ENCODE measurements around the gene GALE. TPM values are rescaled to one million over a fixed set of nuclear protein-coding genes. Genes with fewer than 3 reads are reported as not detected.

Gene GALE
- polyA plus RNA-seq, 3 donors = 17.6 to 21.9 (median 18.0) TPM

DNA sequence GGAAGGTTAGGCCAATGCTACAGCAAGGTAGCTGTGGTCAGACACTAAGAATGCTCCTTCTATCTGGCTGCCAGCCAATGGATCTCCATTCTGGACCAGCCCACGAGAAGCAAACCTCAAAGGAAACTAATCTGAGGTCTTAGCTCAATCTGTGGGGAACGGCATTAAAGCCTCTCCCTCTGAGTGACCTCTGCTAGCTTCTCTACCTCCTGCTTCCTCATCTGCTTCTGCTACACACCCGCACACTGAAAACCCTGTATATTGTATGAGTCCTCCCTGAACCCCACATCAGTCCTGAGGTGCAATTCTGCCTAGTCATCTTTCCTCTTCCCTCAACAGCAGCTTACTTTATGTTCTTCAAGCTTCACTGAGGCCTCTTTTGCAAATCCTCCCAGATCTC is 6.9 kb upstream of the GALE start:
- H3K4me3 Mint-ChIP-seq = peak overlapping the region; percentile 7 to 35
- H3K27me3 ChIP-seq (ENCODE audit: control insufficient read depth in 2 of 2, insufficient read depth in 2 of 2, low read length in 2 of 2) = no peaks in the 10 kb centered on the region
- 4% methylated on average over 3 of the region's 3 CpGs for WGBS (ENCODE audit: insufficient coverage)
- peaks cover 5 to 34% of the 10 kb centered on the region in 2 donors for H3K36me3 ChIP-seq (replicated peaks in 1 of 2; ENCODE audit: control insufficient read depth in 1 of 2, insufficient read depth in 2 of 2, low read length in 2 of 2)
- H3K9me3 Mint-ChIP-seq = no peaks in the 10 kb centered on the region
- peak overlapping the region; percentile 84 to 95 (median 91) for H3K27ac Mint-ChIP-seq
- H3K9ac ChIP-seq (ENCODE audit: insufficient read depth, low read length, poor library complexity, severe bottlenecking) = peak overlapping the region; percentile 24
- no peaks in the 10 kb centered on the region for H4K20me1 ChIP-seq (ENCODE audit: insufficient read depth, low read length)
- H3K27me3 Mint-ChIP-seq (ENCODE audit: low read depth in 3 of 3) = peaks cover 0 to 3% (median 0%) of the 10 kb centered on the region in 3 donors
- peaks cover 66 to 70% of the 10 kb centered on the region in 2 donors for H3K4me1 ChIP-seq (ENCODE audit: control insufficient read depth in 1 of 2, insufficient read depth in 2 of 2, low read length in 2 of 2)
- H3K4me2 ChIP-seq (replicated peaks; ENCODE audit: extremely low read depth, low read length, poor library complexity, severe bottlenecking) = peak overlapping the region; percentile 37
- no peaks in the 10 kb centered on the region for H3K9me3 ChIP-seq (replicated peaks in 1 of 2; ENCODE audit: control insufficient read depth in 1 of 2, insufficient read depth in 1 of 2, low read length in 2 of 2)
- peaks cover 41 to 58% of the 10 kb centered on the region in 2 donors for H3K36me3 Mint-ChIP-seq
- peak; percentile 65 to 79 (median 72) for DNase-seq
- no peaks in the 10 kb centered on the region for H3K79me2 ChIP-seq (ENCODE audit: insufficient read depth, low read length)
- peak overlapping the region; percentile 58 to 77 for H3K27ac ChIP-seq (ENCODE audit: low read depth in 1 of 2, low read length in 2 of 2)
- peak overlapping the region in 1 of 3 experiments; percentile 31 for H3K4me3 ChIP-seq (replicated peaks in 1 of 3; ENCODE audit: low read depth in 2 of 3, low read length in 3 of 3)
- no peak overlapping the region for H2AFZ ChIP-seq (ENCODE audit: insufficient read depth, low read depth, low read length, poor library complexity, severe bottlenecking)
- intact Hi-C loops (cut with micrococcal nuclease) = loop anchor here in 1 of 2 donors (10.0 kb wide), 1 partner anchor 107 kb away; the partner anchor contains the start of gene CNR2
- TF ChIP-seq, protein P1, sequence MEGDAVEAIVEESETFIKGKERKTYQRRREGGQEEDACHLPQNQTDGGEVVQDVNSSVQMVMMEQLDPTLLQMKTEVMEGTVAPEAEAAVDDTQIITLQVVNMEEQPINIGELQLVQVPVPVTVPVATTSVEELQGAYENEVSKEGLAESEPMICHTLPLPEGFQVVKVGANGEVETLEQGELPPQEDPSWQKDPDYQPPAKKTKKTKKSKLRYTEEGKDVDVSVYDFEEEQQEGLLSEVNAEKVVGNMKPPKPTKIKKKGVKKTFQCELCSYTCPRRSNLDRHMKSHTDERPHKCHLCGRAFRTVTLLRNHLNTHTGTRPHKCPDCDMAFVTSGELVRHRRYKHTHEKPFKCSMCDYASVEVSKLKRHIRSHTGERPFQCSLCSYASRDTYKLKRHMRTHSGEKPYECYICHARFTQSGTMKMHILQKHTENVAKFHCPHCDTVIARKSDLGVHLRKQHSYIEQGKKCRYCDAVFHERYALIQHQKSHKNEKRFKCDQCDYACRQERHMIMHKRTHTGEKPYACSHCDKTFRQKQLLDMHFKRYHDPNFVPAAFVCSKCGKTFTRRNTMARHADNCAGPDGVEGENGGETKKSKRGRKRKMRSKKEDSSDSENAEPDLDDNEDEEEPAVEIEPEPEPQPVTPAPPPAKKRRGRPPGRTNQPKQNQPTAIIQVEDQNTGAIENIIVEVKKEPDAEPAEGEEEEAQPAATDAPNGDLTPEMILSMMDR (IDR thresholded peaks at IDR 0.05) = no peak
- H3K4me1 Mint-ChIP-seq = peaks cover 70% of the 10 kb centered on the region

DNA sequence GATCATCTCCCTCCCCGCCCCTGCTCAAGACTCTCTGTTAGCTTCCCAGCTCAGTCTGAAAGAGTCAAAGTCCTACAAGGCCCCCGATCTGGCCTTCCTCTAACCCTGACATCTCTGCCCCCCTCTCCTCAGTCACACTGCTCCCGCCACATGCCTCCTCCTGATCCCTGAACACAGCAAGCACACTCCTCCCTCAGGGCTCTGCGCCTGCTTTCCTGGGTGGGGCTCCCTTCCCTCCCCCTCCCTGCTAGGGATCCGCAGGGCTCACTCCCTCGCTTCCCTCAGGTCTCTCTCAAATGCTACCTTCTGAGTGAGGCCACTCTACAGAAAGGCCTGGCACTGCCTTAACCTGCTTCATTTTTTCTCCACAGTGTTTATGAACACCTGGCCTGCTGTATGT is 5.7 kb upstream of the GALE start:
- Histone ChIP-seq H3K36me3 (replicated peaks in 1 of 2; ENCODE audit: control insufficient read depth in 1 of 2, insufficient read depth in 2 of 2, low read length in 2 of 2) (peaks cover 3 to 32% of the 10 kb centered on the region in 2 donors), H3K4me2 (replicated peaks; ENCODE audit: extremely low read depth, low read length, poor library complexity, severe bottlenecking) (no peak overlapping the region), H3K27ac (ENCODE audit: low read depth in 1 of 2, low read length in 2 of 2) (peak overlapping the region in 1 of 2 donors; percentile 77), H3K9ac (ENCODE audit: insufficient read depth, low read length, poor library complexity, severe bottlenecking) (no peak overlapping the region), H3K4me3 (replicated peaks in 1 of 3; ENCODE audit: low read depth in 2 of 3, low read length in 3 of 3) (no peak overlapping the region), H4K20me1 (ENCODE audit: insufficient read depth, low read length) (no peaks in the 10 kb centered on the region), H2AFZ (ENCODE audit: insufficient read depth, low read depth, low read length, poor library complexity, severe bottlenecking) (no peak overlapping the region), H3K79me2 (ENCODE audit: insufficient read depth, low read length) (no peaks in the 10 kb centered on the region), H3K9me3 (replicated peaks in 1 of 2; ENCODE audit: control insufficient read depth in 1 of 2, insufficient read depth in 1 of 2, low read length in 2 of 2) (no peaks in the 10 kb centered on the region), H3K27me3 (ENCODE audit: control insufficient read depth in 2 of 2, insufficient read depth in 2 of 2, low read length in 2 of 2) (no peaks in the 10 kb centered on the region), H3K4me1 (ENCODE audit: control insufficient read depth in 1 of 2, insufficient read depth in 2 of 2, low read length in 2 of 2) (peaks cover 72 to 77% of the 10 kb centered on the region in 2 donors)
- TF ChIP-seq, protein P1 (IDR thresholded peaks at IDR 0.05) = no peak
- DNase-seq = no peak
- H3K9me3 Mint-ChIP-seq = no peaks in the 10 kb centered on the region
- intact Hi-C loops (cut with micrococcal nuclease) = loop anchor here in 1 of 2 donors (10.0 kb wide), 1 partner anchor 109 kb away; the partner anchor contains the start of gene CNR2
- no peak overlapping the region for H3K4me3 Mint-ChIP-seq
- peaks cover 39 to 51% of the 10 kb centered on the region in 2 donors for H3K36me3 Mint-ChIP-seq
- 84% methylated on average over 6 of the region's 6 CpGs for WGBS (ENCODE audit: insufficient coverage)
- peaks cover 0 to 3% (median 0%) of the 10 kb centered on the region in 3 donors for H3K27me3 Mint-ChIP-seq (ENCODE audit: low read depth in 3 of 3)
- peak overlapping the region; percentile 1 to 92 (median 85) for H3K27ac Mint-ChIP-seq
- peaks cover 76% of the 10 kb centered on the region for H3K4me1 Mint-ChIP-seq
